Caco-2 (cell line): ENCODE measurements around the gene TFEB. TPM values are rescaled to one million over a fixed set of nuclear protein-coding genes. Genes with fewer than 3 reads are reported as not detected.

Source experiments
- BruUV-seq: library from RNA; stranded (reverse); fragments of 400-500 nt; replicated peaks from 2 replicates; lab custom pipeline; 2021; lab: Mats Ljungman, UMichigan
- CTCF ChIA-PET: fragments of 300-600 bp; sonication (Branson Sonifier 250); formaldehyde crosslinking; loops from one replicate; lab custom pipeline; 2022; ENCODE audit warnings: antibody characterized with exemption; lab: Charles Lee
- POLR2A ChIA-PET: fragments of 300-600 bp; sonication (Branson Sonifier 250); formaldehyde crosslinking; loops from one replicate; lab custom pipeline; 2022; ENCODE audit warnings: antibody characterized with exemption; lab: Charles Lee
- DNase-seq, 2 experiments: peaks; one replicate each; pipeline versions ENCODE4 v3.0.0 to v3.0.0-alpha.2; 2020 to 2022
- H3K27me3 ChIP-seq: replicated peaks from 2 replicates; pipeline ENCODE4 v1.6.0; 2011; ENCODE audit warnings: low read length; ENCODE audit not compliant: control insufficient read depth, insufficient read depth
- H3K36me3 ChIP-seq: 2 replicates; pipeline ENCODE4 v1.5.1; 2011; ENCODE audit warnings: low read length; ENCODE audit not compliant: control insufficient read depth, insufficient read depth
- H3K4me1 ChIP-seq: fragments of 250-450 bp; sonication (Bioruptor Pico); 2 replicates; pipeline ENCODE4 v1.5.1; 2020; ENCODE audit warnings: mild to moderate bottlenecking
- H3K4me3 ChIP-seq: 2 replicates; pipeline ENCODE4 v1.5.1; 2011; ENCODE audit warnings: low read depth, mild to moderate bottlenecking, control low read depth, low read length
- H3K9me3 ChIP-seq: fragments of 250-450 bp; sonication (Bioruptor Pico); 2 replicates; pipeline ENCODE4 v1.5.1; 2020; ENCODE audit warnings: mild to moderate bottlenecking, moderate library complexity
- H3K27ac Mint-ChIP-seq: one replicate; pipeline ENCODE4 v1.8.0; 2022; ENCODE audit warnings: mixed read lengths; ENCODE audit not compliant: unreplicated experiment
- H3K27me3 Mint-ChIP-seq: one replicate; pipeline ENCODE4 v1.8.0; 2022; ENCODE audit warnings: mixed read lengths; ENCODE audit not compliant: insufficient read depth, unreplicated experiment
- H3K36me3 Mint-ChIP-seq: one replicate; pipeline ENCODE4 v1.8.0; 2022; ENCODE audit warnings: mild to moderate bottlenecking, mixed read lengths; ENCODE audit not compliant: insufficient read depth, unreplicated experiment
- H3K4me1 Mint-ChIP-seq: one replicate; pipeline ENCODE4 v1.8.0; 2022; ENCODE audit warnings: low read depth, mixed read lengths; ENCODE audit not compliant: unreplicated experiment
- H3K4me3 Mint-ChIP-seq: one replicate; pipeline ENCODE4 v1.8.0; 2022; ENCODE audit warnings: mild to moderate bottlenecking, moderate library complexity, mixed read lengths; ENCODE audit not compliant: unreplicated experiment
- H3K9me3 Mint-ChIP-seq: one replicate; pipeline ENCODE4 v1.8.0; 2022; ENCODE audit warnings: mixed read lengths; ENCODE audit not compliant: unreplicated experiment
- CTCF ChIP-seq, 2 experiments: fragments of 200-600 bp in 1 of 2; IDR thresholded peaks; 1 replicate in 1 of 2; 2 replicates in 1 of 2; pipeline versions ENCODE4 v1.5.1 to v1.8.0; 2011 to 2022; ENCODE audit warnings: antibody characterized with exemption in 1 of 2, control low read depth in 1 of 2, inconsistent platforms in 1 of 2, low read depth in 1 of 2, low read length in 1 of 2, mild to moderate bottlenecking in 1 of 2, moderate library complexity in 1 of 2; ENCODE audit not compliant: insufficient read depth in 1 of 2, severe bottlenecking in 1 of 2, unreplicated experiment in 1 of 2
- intact Hi-C: fragments of 100-400 bp; cut with micrococcal nuclease; formaldehyde crosslinking; loops from one replicate; pipeline ENCODE4 v1.10.0; 2022; ENCODE audit not compliant: unreplicated experiment
- total RNA-seq: library from RNA; stranded (reverse); gene quantifications from 2 replicates; pipeline ENCODE4 v1.2.3, GENCODE V29; 2022

Gene TFEB
- total RNA-seq, 1 experiment from 2014 or later: 3.8 TPM

DNA sequence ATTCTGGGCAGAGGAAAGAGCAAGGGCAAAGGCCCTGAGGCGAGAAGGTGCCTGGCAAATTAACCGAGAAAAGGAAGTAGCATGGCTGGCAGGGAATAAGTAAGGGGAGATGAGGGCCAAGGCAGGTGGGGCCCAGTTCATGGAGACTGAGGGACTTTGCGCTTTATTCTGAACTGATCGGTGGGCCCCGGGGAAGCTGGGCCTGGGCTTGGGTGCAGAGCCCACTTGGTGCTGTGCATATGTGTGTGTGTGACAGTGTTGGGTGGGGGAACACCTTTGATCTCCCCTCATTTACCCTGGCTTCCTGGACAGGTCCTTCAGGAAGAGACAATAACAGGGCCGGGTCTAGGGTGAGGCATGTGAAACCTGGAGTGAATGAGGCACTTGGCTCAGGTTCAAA lies 100.0 kb downstream of the TFEB start:
- no peak for DNase-seq
- H3K36me3 ChIP-seq: no peaks in the 10 kb centered on the region
- Mint-ChIP-seq H3K4me3 (no peak overlapping the region), H3K4me1 (no peaks in the 10 kb centered on the region), H3K36me3 (no peaks in the 10 kb centered on the region), H3K27me3 (peaks cover 3% of the 10 kb centered on the region), H3K27ac (no peak overlapping the region), H3K9me3 (no peaks in the 10 kb centered on the region)
- no peaks in the 10 kb centered on the region for H3K9me3 ChIP-seq
- no peak for TF ChIP-seq CTCF (IDR thresholded peaks at IDR 0.05; ENCODE audit: insufficient read depth in 1 of 2, low read depth in 1 of 2, low read length in 1 of 2, severe bottlenecking in 1 of 2, unreplicated experiment in 1 of 2)
- CTCF ChIA-PET: no interaction called here
- POLR2A ChIA-PET: no interaction called here
- H3K4me1 ChIP-seq: no peaks in the 10 kb centered on the region
- no TSS peak for BruUV-seq
- intact Hi-C loops: no loop called here
- H3K27me3 ChIP-seq: no peaks in the 10 kb centered on the region
- H3K4me3 ChIP-seq: no peak overlapping the region

DNA sequence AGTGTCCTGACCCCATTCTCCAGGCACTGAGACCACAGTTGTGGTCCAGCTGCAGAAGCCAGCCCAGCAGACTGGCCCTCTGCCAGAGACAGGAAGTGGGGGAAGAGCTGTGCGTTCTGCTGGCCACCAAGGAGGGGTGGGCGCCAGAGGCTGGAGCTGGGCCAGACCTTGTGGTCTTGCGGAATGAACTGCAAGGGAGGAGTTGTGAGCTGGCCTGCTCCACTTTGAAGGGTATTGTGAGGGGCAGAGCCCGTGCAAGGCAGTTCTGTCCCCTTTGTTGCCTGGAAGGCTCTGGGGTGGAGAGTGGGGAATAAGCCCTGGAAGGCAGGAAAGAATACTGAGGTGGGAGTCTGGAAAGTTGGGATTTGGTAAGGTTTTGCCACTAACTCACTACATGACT lies 100.8 kb downstream of the TFEB start:
- Mint-ChIP-seq H3K27ac (no peak overlapping the region), H3K27me3 (peaks cover 3% of the 10 kb centered on the region), H3K36me3 (no peaks in the 10 kb centered on the region), H3K4me3 (no peak overlapping the region), H3K9me3 (no peaks in the 10 kb centered on the region), H3K4me1 (no peaks in the 10 kb centered on the region)
- Histone ChIP-seq H3K27me3 (no peaks in the 10 kb centered on the region), H3K4me3 (no peak overlapping the region), H3K9me3 (no peaks in the 10 kb centered on the region), H3K36me3 (no peaks in the 10 kb centered on the region), H3K4me1 (no peaks in the 10 kb centered on the region)
- CTCF ChIA-PET: no interaction called here
- intact Hi-C loops: no loop called here
- DNase-seq: peak in 1 of 2 experiments; percentile 7
- BruUV-seq: no TSS peak
- POLR2A ChIA-PET: no interaction called here
- TF ChIP-seq CTCF (IDR thresholded peaks at IDR 0.05; ENCODE audit: insufficient read depth in 1 of 2, low read depth in 1 of 2, low read length in 1 of 2, severe bottlenecking in 1 of 2, unreplicated experiment in 1 of 2): no peak

Other genes starting within 250 kb of the TFEB start
- 108 and 117 TPM in 2 replicates for gene FOXP4, start 189.2 kb downstream of the TFEB start, total RNA-seq
- gene MDFI, start 97.1 kb downstream of the TFEB start, total RNA-seq: 0.51 TPM in 1 of 2 replicates, not detected in the other
- 8.9 and 12.2 TPM in 2 replicates for gene PGC, start 11.8 kb upstream of the TFEB start, total RNA-seq
- gene FRS3, start 44.3 kb upstream of the TFEB start, total RNA-seq: 4.1 and 4.3 TPM in 2 replicates
- 1.8 and 2.8 TPM in 2 replicates for gene PRICKLE4, start 45.2 kb upstream of the TFEB start, total RNA-seq
- 224 and 260 TPM in 2 replicates for gene TOMM6, start 52.1 kb upstream of the TFEB start, total RNA-seq
- gene USP49, start 159.8 kb upstream of the TFEB start, total RNA-seq: 17.9 and 18.5 TPM in 2 replicates
- gene MED20, start 185.5 kb upstream of the TFEB start, total RNA-seq: 40.0 and 43.7 TPM in 2 replicates
- gene BYSL, start 185.9 kb upstream of the TFEB start, total RNA-seq: 42.6 and 45.9 TPM in 2 replicates
- gene CCND3, start 206.2 kb upstream of the TFEB start, total RNA-seq: 24.7 and 26.9 TPM in 2 replicates